Right ventricle myocardium superior (tissue), 1 donor: ENCODE data around the gene TBL3. TPM values are rescaled to one million over a fixed set of nuclear protein-coding genes. Genes with fewer than 3 reads are reported as not detected.
A peak's percentile ranks its signal among the peaks of the same experiment; 100 is the strongest.
"Not testable (repeated sequence)": the region's sequence is repeated elsewhere in the genome, so short reads cannot be mapped to it uniquely, and the experiment has no call there.

Experiments used
- ATAC-seq: fragments of 200-7000 bp; cut with Tn5 transposase; one replicate; pipeline ENCODE4 v1.9.1; 2020; ENCODE audit warnings: mild to moderate bottlenecking; ENCODE audit not compliant: poor library complexity
- DNase-seq: peaks from one replicate; pipeline ENCODE4 v3.0.0-alpha.2; 2020
- intact Hi-C: fragments of 100-400 bp; cut with DNase I; formaldehyde crosslinking; loops from one replicate; pipeline ENCODE4 v1.11.2; 2022
- long read RNA-seq: library from polyadenylated mRNA; unstranded; transcript quantifications from one replicate; pipeline ENCODE4 v2.0.0, GENCODE V29; 2021
- total RNA-seq: library from RNA; stranded (reverse); fragmentation: NEBNext Ultra II Directional; extraction: Animal tissue kit (Norgen Biotek cat#: 25700); gene quantifications from one replicate; pipeline ENCODE4 v1.2.1, GENCODE V29; 2021
- donor health status: DM: no; HTN: yes; CAD: no; lungs with severe emphysema.

The TBL3 gene
- 20.3 TPM for total RNA-seq
- long read RNA-seq, full-length matches to known transcripts, result 115 of 138 reads
- long read RNA-seq, partial matches to known transcripts, result 19 of 138 reads
- long read RNA-seq, other reads (novel, unspliced or antisense), result 4 of 138 reads

GRCh38 chr16:1971796-1972489 lies at the start of gene TBL3:
TBL3 (plus strand) TSS chr16:1972053; CDS start chr16:1972165, 112 bp downstream.
- DNase-seq (peak; percentile 97), ATAC-seq (peak; percentile 98)
- intact Hi-C loops, result no loop called here

GRCh38 chr16:1922357-1922756 lies 49.5 kb upstream of the TBL3 start:
- DNase-seq (no peak), ATAC-seq (no peak)
- intact Hi-C loops, result no loop called here

- no peak for DNase-seq
- intact Hi-C loops, result no loop called here
These were observed 48.4 kb upstream of the TBL3 start for GRCh38 chr16:1923299-1924034.

GRCh38 chr16:1924095-1924494 lies 47.8 kb upstream of the TBL3 start:
- intact Hi-C loops, result no loop called here
- ATAC-seq, result no peak
- no peak for DNase-seq

More at GRCh38 chr16:1923299-1924034, 48.4 kb upstream of the TBL3 start:
- ATAC-seq, result peak; percentile 37

- DNase-seq (no peak), ATAC-seq (no peak)
- intact Hi-C loops, result loop anchor here (5.0 kb wide), 1 partner anchor 64 kb away; no protein-coding TSS in a partner anchor
These were observed 45.6 kb upstream of the TBL3 start for GRCh38 chr16:1926271-1926670.

GRCh38 chr16:1929105-1929504 lies 42.7 kb upstream of the TBL3 start:
- ATAC-seq (peak; percentile 70), DNase-seq (no peak)
- intact Hi-C loops, result loop anchor here (5.0 kb wide), 1 partner anchor 67 kb away; no protein-coding TSS in a partner anchor

- intact Hi-C loops, result loop anchor here (5.0 kb wide), 1 partner anchor 67 kb away; no protein-coding TSS in a partner anchor
- ATAC-seq, result peak; percentile 97
- peak; percentile 95 for DNase-seq
These were observed 42.1 kb upstream of the TBL3 start for GRCh38 chr16:1929578-1930337.

- intact Hi-C loops, result no loop called here
- DNase-seq (no peak), ATAC-seq (no peak)
These were observed 41.5 kb upstream of the TBL3 start for GRCh38 chr16:1930338-1930720.

GRCh38 chr16:1932050-1933028 lies 39.5 kb upstream of the TBL3 start:
- intact Hi-C loops, result no loop called here
- DNase-seq, result no peak
- ATAC-seq, result no peak

- intact Hi-C loops, result no loop called here
- DNase-seq (no peak), ATAC-seq (no peak)
These were observed 38.7 kb upstream of the TBL3 start for GRCh38 chr16:1933097-1933661.

- ATAC-seq (no peak), DNase-seq (no peak)
- intact Hi-C loops, result no loop called here
These were observed 34.8 kb upstream of the TBL3 start for GRCh38 chr16:1936945-1937479.

GRCh38 chr16:1938316-1938715 lies 33.5 kb upstream of the TBL3 start:
- intact Hi-C loops, result no loop called here
- ATAC-seq (no peak), DNase-seq (peak; percentile 69)

- peak; percentile 37 for DNase-seq
- no peak for ATAC-seq
- intact Hi-C loops, result no loop called here
These were observed 32.9 kb upstream of the TBL3 start for GRCh38 chr16:1938910-1939309.

GRCh38 chr16:1939833-1940232 lies 32.0 kb upstream of the TBL3 start:
- DNase-seq, ATAC-seq, intact Hi-C loops: not testable (repeated sequence)

- intact Hi-C loops, result no loop called here
- DNase-seq (peak; percentile 30), ATAC-seq (no peak)
These were observed 31.3 kb upstream of the TBL3 start for GRCh38 chr16:1940273-1941161.
